ENCODE measurements around the gene ISG15. TPM values are rescaled to one million over a fixed set of nuclear protein-coding genes. Genes with fewer than 3 reads are reported as not detected.

ISG15 gene
- total and polyA plus RNA-seq, 9 of the 15 experiments (the other 6 are each of a cell fraction or from before 2014, with no cell fraction given): 0.40 to 58.3 (median 12.2) TPM

DNA sequence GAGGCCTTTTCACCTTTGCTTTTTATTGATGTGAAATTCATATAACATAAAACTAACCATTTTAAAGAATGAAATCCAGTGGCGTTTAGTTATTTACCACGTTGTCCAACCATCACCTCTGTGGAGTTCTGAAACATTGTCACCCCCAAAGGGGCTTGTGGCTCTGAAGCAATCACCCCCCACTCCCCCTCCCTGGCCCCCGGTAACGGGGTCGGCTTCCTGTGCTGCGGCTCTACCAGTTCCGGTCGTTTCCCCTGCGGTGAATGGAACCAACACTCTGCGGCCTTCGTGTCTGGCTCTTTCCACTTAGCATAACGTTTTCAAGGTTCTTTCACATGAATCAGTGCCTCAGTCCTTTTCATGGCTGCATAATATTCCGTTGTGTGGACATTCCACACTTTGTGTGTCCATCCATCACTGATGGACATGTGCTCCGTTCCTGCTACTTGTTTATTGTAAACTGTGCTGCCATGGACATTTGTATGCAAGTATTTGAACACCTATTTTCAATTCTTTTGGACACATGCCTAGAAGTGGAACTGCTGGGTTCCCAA lies 1.8 kb upstream of the ISG15 start (continued):
- TF ChIP-seq, protein P1, sequence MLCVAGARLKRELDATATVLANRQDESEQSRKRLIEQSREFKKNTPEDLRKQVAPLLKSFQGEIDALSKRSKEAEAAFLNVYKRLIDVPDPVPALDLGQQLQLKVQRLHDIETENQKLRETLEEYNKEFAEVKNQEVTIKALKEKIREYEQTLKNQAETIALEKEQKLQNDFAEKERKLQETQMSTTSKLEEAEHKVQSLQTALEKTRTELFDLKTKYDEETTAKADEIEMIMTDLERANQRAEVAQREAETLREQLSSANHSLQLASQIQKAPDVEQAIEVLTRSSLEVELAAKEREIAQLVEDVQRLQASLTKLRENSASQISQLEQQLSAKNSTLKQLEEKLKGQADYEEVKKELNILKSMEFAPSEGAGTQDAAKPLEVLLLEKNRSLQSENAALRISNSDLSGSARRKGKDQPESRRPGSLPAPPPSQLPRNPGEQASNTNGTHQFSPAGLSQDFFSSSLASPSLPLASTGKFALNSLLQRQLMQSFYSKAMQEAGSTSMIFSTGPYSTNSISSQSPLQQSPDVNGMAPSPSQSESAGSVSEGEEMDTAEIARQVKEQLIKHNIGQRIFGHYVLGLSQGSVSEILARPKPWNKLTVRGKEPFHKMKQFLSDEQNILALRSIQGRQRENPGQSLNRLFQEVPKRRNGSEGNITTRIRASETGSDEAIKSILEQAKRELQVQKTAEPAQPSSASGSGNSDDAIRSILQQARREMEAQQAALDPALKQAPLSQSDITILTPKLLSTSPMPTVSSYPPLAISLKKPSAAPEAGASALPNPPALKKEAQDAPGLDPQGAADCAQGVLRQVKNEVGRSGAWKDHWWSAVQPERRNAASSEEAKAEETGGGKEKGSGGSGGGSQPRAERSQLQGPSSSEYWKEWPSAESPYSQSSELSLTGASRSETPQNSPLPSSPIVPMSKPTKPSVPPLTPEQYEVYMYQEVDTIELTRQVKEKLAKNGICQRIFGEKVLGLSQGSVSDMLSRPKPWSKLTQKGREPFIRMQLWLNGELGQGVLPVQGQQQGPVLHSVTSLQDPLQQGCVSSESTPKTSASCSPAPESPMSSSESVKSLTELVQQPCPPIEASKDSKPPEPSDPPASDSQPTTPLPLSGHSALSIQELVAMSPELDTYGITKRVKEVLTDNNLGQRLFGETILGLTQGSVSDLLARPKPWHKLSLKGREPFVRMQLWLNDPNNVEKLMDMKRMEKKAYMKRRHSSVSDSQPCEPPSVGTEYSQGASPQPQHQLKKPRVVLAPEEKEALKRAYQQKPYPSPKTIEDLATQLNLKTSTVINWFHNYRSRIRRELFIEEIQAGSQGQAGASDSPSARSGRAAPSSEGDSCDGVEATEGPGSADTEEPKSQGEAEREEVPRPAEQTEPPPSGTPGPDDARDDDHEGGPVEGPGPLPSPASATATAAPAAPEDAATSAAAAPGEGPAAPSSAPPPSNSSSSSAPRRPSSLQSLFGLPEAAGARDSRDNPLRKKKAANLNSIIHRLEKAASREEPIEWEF (CRISPR knock-in tag; IDR thresholded peaks at IDR 0.05): no peak
- no peak for TF ChIP-seq ZFP36 (IDR thresholded peaks at IDR 0.05; ENCODE audit: low read depth, low read length, partially characterized antibody)
- TF ChIP-seq, protein P2, sequence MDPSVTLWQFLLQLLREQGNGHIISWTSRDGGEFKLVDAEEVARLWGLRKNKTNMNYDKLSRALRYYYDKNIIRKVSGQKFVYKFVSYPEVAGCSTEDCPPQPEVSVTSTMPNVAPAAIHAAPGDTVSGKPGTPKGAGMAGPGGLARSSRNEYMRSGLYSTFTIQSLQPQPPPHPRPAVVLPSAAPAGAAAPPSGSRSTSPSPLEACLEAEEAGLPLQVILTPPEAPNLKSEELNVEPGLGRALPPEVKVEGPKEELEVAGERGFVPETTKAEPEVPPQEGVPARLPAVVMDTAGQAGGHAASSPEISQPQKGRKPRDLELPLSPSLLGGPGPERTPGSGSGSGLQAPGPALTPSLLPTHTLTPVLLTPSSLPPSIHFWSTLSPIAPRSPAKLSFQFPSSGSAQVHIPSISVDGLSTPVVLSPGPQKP (CRISPR knock-in tag; IDR thresholded peaks at IDR 0.05): no peak
- peak in 1 of 2 experiments; percentile 29; a peak in 1 of 3 replicates for TF ChIP-seq CBX3 (IDR thresholded peaks at IDR 0.05; ENCODE audit: borderline replicate concordance in 1 of 2, low read length in 2 of 2)
- TF ChIP-seq, protein P3, sequence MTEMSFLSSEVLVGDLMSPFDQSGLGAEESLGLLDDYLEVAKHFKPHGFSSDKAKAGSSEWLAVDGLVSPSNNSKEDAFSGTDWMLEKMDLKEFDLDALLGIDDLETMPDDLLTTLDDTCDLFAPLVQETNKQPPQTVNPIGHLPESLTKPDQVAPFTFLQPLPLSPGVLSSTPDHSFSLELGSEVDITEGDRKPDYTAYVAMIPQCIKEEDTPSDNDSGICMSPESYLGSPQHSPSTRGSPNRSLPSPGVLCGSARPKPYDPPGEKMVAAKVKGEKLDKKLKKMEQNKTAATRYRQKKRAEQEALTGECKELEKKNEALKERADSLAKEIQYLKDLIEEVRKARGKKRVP (CRISPR knock-in tag; IDR thresholded peaks at IDR 0.05): no peak
- no peak for TF ChIP-seq TAL1 (IDR thresholded peaks at IDR 0.05)
- peak; percentile 84 for TF ChIP-seq BCOR (IDR thresholded peaks at IDR 0.05)
- no peak for TF ChIP-seq U2AF1 (optimal IDR thresholded peaks at IDR 0.05; ENCODE audit: low read depth, low read length)
- no peak for TF ChIP-seq GATAD2A (IDR thresholded peaks at IDR 0.05)
- TF ChIP-seq RCOR1 (IDR thresholded peaks at IDR 0.05; ENCODE audit: borderline replicate concordance in 1 of 2, low read depth in 2 of 2, low read length in 2 of 2): 0 out of 4 replicates have a peak, but pooled peaks of 1 of the 2 experiments have one; percentile 28
- no peak for TF ChIP-seq ZNF766 (CRISPR knock-in tag; conservative IDR thresholded peaks at IDR 0.05)
- TF ChIP-seq ZNF146 (CRISPR knock-in tag; IDR thresholded peaks at IDR 0.05; ENCODE audit: unreplicated experiment): peak; percentile 100
- no peak for TF ChIP-seq ZNF3 (CRISPR knock-in tag; IDR thresholded peaks at IDR 0.05)
- no peak for TF ChIP-seq ZNF140 (CRISPR knock-in tag; IDR thresholded peaks at IDR 0.05)
- TF ChIP-seq NR2C1 (IDR thresholded peaks at IDR 0.05): no peak
- TF ChIP-seq NR2C1 (tag; IDR thresholded peaks at IDR 0.05): no peak
- TF ChIP-seq STAG1 (CRISPR knock-in tag; IDR thresholded peaks at IDR 0.05; ENCODE audit: borderline replicate concordance): no peak
- TF ChIP-seq TAF15 (IDR thresholded peaks at IDR 0.05; ENCODE audit: low read depth, low read length): no peak
- no peak for TF ChIP-seq ZC3H4 (CRISPR knock-in tag; IDR thresholded peaks at IDR 0.05; ENCODE audit: borderline replicate concordance)
- peak; percentile 75 for TF ChIP-seq RBM25 (IDR thresholded peaks at IDR 0.05; ENCODE audit: low read depth, low read length, severe bottlenecking)
